ENCODE measurements around the gene CDKAL1.

The CDKAL1 gene

DNA sequence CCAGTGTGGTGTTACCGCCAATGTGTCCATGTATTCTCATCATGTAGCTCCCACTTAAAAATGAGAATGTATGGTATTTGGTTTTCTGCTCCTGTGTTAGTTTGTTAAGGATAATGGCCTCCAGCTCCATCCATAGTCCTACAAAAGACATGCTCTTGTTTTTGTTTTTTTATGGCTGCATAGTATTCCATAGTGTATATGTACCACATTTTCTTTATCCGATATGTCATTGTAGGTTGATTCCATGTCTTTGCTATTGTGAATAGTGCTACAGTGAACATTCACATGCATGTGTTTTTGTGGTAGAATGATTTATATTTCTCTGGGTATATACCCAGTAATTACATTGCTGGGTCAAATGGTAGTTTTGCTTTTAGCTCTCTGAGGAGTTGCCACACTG is 207.2 kb downstream of the CDKAL1 start:
- intact Hi-C loops (cut with DNase I; ENCODE audit: low total_unique reads): no loop called here
- no peaks in the 10 kb centered on the region for H3K4me1 ChIP-seq
- peaks cover 8 to 19% (median 13%) of the 10 kb centered on the region in 3 donors for H3K36me3 ChIP-seq
- H3K4me3 ChIP-seq: no peak overlapping the region
- H3K27me3 ChIP-seq: no peaks in the 10 kb centered on the region
- DNase-seq: no peak
- peaks cover 0 to 4% (median 0%) of the 10 kb centered on the region in 3 donors for H3K9me3 ChIP-seq
- H3K27ac ChIP-seq: no peak overlapping the region
- TF ChIP-seq, protein P1, sequence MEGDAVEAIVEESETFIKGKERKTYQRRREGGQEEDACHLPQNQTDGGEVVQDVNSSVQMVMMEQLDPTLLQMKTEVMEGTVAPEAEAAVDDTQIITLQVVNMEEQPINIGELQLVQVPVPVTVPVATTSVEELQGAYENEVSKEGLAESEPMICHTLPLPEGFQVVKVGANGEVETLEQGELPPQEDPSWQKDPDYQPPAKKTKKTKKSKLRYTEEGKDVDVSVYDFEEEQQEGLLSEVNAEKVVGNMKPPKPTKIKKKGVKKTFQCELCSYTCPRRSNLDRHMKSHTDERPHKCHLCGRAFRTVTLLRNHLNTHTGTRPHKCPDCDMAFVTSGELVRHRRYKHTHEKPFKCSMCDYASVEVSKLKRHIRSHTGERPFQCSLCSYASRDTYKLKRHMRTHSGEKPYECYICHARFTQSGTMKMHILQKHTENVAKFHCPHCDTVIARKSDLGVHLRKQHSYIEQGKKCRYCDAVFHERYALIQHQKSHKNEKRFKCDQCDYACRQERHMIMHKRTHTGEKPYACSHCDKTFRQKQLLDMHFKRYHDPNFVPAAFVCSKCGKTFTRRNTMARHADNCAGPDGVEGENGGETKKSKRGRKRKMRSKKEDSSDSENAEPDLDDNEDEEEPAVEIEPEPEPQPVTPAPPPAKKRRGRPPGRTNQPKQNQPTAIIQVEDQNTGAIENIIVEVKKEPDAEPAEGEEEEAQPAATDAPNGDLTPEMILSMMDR (IDR thresholded peaks at IDR 0.05): no peak

DNA sequence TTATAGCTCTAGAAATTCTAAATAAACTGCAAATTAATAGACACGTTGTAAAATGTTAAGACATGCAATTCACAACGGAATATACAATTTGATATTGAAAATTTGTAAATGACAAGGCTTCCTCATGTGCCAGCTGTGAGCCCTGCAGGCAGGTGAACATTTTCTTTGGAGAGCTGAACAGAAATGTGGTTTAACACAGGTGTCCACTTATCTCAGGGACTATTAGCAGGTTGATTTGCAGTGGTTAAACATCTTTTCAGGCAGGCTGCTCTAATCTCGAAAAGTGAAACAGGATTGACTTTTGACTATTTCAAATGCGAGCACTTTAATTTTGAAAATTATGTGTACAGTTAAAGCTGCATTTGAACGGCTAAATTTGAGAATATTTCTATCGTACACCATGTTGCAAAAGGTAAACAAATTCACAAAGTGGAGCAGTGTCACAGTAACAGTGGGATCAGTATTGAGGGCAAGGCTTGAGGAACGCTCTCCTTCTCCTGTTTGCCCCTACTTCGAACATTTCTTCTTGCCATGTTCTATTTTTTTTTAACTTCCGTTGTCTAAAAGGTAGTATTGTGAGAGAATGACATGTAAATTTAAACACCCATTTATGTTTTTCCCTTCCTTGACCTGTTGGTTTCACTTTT is 210.8 kb downstream of the CDKAL1 start:
- intact Hi-C loops (cut with DNase I; ENCODE audit: low total_unique reads): no loop called here
- TF ChIP-seq, protein P1 (IDR thresholded peaks at IDR 0.05): no peak

DNA sequence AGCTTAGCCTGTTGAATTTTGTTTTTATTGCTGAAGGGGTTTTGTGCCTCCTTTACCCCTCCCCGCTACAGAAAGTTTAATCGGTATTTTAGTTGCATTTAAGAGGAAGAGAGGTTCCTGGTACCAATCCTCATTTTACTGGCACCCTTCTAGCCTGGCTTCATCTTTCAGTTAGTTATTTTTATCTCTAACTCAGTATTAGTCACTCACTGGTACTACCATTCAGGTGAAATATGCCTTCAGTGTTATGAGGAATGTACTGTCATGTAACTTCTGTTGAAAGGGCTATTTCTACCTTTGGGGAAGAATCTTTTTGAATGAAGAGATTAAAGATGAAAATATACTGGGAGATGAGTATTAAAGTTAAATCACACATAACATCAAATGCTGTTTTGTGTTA is 211.8 kb downstream of the CDKAL1 start:
- H3K4me1 ChIP-seq: peaks cover 0 to 19% (median 0%) of the 10 kb centered on the region in 4 donors
- intact Hi-C loops (cut with DNase I; ENCODE audit: low total_unique reads): no loop called here

More for the DNA sequence above, 210.8 kb downstream of the CDKAL1 start:
- H3K36me3 ChIP-seq: peaks cover 3 to 17% (median 10%) of the 10 kb centered on the region in 3 donors
- H3K4me1 ChIP-seq: peaks cover 0 to 16% (median 0%) of the 10 kb centered on the region in 4 donors
- H3K4me3 ChIP-seq: no peak overlapping the region
- peaks cover 0 to 4% (median 0%) of the 10 kb centered on the region in 3 donors for H3K9me3 ChIP-seq
- no peak overlapping the region for H3K27ac ChIP-seq
- no peak for DNase-seq
- H3K27me3 ChIP-seq: no peaks in the 10 kb centered on the region

DNA sequence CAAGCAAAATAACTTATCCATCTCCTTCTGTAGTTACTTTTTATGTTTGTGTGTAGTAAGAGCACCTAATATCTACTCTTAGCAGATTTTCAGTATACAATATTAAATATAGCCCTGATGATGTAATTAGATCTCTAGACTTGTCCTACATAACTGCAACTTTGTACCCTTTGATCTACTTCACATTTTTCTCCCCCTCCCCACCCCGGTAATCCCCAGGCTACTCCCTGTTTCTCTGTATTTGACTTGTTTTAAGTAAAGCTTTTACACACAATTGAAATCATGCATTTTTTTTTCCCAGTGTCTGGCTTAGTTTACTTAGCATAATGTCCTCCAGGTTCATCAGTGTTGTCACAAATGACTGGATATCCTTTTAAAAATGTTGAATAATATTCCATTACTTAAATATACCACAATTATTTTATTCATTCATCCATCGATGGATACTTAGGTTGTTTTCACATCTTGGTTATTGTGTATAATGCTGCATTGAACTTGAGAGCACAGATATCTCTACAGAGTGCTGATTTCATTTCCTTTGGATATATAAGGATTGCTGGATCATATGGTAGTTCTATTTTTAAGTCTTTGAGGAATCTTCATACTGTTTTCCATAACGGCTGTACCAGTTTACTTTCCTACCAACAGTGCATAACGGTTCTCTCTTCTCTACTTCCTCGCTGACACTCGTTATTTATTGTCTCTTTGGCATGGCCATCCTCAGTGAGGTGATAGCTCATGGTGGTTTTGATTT is 212.7 kb downstream of the CDKAL1 start:
- TF ChIP-seq, protein P1 (IDR thresholded peaks at IDR 0.05): no peak
- Histone ChIP-seq H3K4me1 (peaks cover 0 to 19% (median 0%) of the 10 kb centered on the region in 4 donors), H3K27me3 (no peaks in the 10 kb centered on the region), H3K27ac (no peak overlapping the region), H3K9me3 (peaks cover 0 to under 1% (median 0%) of the 10 kb centered on the region in 3 donors), H3K36me3 (peaks cover 0 to 3% (median 0%) of the 10 kb centered on the region in 3 donors), H3K4me3 (no peak overlapping the region)
- no peak for DNase-seq
- intact Hi-C loops (cut with DNase I; ENCODE audit: low total_unique reads): no loop called here

More for the DNA sequence above, 211.8 kb downstream of the CDKAL1 start:
- DNase-seq: no peak
- Histone ChIP-seq H3K27me3 (no peaks in the 10 kb centered on the region), H3K9me3 (peaks cover 0 to 4% (median 0%) of the 10 kb centered on the region in 3 donors), H3K4me3 (no peak overlapping the region), H3K36me3 (peaks cover 0 to 13% (median 8%) of the 10 kb centered on the region in 3 donors), H3K27ac (no peak overlapping the region)
- TF ChIP-seq, protein P1 (IDR thresholded peaks at IDR 0.05): no peak

DNA sequence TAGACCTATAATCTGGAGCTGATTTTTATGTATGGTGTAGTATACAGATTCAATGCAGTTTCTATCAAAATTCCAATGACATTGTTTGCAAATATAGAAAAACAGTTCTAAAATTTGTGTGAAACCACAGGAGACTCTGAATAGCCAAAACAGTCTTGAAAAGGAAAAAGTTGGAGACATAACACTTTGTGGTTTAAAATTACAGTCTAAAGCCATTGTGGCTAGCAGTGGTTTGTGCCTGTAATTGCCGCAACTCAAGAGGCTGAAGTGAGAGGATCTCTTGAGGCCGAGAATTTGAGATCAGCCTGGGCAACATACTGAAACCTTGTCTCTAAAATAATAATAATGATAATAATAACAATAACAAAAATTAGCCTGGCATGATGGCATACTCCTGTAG is 213.7 kb downstream of the CDKAL1 start:
- intact Hi-C loops (cut with DNase I; ENCODE audit: low total_unique reads): no loop called here
- DNase-seq: no peak
- no peak overlapping the region for H3K27ac ChIP-seq
- peaks cover 0 to 19% (median 0%) of the 10 kb centered on the region in 4 donors for H3K4me1 ChIP-seq
- H3K27me3 ChIP-seq: no peaks in the 10 kb centered on the region
- H3K9me3 ChIP-seq: no peaks in the 10 kb centered on the region
- no peaks in the 10 kb centered on the region for H3K36me3 ChIP-seq
- TF ChIP-seq, protein P1 (IDR thresholded peaks at IDR 0.05): no peak
- no peak overlapping the region for H3K4me3 ChIP-seq

Measured in tibial artery (tissue), 4 donors.